Stimulated activated CD4-positive, alpha-beta T cell treated with anti-CD3 and anti-CD28 coated beads, Interleukin-15, amount 100 ng/mL, for 24 hours (primary cell): ENCODE data around the gene ECM2.

ENCODE experiments used
- DNase-seq: peaks from one replicate; pipeline ENCODE4 v3.0.0-alpha.2; 2020

ECM2 gene

DNA sequence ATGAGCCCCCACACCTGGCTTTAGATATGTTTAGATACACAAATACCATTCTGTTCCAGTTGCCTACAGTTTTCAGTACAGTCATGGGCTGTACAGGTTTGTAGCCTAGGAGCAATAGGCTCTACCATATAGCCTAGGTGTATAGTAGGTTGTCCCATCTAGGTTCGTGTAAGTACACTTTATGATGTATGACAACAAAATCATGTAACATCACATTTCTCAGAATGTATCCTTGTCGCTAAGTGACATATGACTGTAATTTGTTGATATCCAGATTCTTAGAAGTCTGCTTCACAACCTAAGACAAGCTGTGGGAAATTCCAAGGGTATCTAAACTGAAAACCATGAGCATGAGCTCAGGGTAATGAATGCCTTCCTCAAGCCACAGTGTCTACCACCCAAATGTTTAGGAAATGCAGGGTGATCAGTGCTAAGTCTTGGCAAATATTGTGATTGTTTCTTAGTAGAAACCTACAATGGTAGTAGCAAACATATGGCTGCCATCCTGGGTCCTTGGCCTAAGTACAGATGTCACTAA is 8.4 kb downstream of the ECM2 start:
- DNase-seq = no peak

DNA sequence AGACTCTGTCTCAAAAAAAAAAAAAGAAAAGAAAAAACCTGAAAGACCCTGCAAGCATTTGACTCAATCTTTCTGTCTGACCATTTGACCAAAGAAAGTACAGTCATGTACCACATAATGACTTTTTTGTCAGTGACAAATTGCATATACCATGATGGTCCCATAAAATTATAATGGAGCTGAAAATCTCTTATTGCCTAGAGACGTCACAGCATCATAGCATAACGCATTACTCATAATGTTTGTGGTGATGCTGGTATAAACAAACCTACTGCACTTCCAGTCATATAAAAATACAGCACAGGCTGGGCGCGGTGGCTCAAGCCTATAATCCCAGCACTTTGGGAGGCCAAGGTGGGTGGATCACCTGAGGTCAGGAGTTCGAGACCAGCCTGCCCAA is 10.5 kb downstream of the ECM2 start:
- no peak for DNase-seq

DNA sequence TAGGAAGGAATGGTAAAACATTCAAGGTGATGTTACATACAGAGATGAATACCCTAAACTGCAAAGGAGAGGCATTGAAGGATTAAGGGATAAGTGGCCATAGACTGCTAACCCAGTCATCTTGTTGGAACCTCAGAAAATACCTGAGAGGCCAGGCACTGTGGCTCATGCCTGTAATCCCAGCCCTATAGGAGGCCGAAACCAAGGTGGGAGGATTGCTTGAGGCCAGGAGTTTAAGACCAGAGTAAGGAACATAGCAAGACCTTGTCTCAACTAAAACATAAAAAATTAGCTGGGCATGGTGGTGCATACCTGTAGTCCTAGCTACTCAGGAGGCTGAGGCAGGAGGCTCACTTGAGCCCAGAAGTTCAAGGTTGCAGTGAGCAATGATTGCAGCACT is 10.9 kb downstream of the ECM2 start:
- no peak for DNase-seq

DNA sequence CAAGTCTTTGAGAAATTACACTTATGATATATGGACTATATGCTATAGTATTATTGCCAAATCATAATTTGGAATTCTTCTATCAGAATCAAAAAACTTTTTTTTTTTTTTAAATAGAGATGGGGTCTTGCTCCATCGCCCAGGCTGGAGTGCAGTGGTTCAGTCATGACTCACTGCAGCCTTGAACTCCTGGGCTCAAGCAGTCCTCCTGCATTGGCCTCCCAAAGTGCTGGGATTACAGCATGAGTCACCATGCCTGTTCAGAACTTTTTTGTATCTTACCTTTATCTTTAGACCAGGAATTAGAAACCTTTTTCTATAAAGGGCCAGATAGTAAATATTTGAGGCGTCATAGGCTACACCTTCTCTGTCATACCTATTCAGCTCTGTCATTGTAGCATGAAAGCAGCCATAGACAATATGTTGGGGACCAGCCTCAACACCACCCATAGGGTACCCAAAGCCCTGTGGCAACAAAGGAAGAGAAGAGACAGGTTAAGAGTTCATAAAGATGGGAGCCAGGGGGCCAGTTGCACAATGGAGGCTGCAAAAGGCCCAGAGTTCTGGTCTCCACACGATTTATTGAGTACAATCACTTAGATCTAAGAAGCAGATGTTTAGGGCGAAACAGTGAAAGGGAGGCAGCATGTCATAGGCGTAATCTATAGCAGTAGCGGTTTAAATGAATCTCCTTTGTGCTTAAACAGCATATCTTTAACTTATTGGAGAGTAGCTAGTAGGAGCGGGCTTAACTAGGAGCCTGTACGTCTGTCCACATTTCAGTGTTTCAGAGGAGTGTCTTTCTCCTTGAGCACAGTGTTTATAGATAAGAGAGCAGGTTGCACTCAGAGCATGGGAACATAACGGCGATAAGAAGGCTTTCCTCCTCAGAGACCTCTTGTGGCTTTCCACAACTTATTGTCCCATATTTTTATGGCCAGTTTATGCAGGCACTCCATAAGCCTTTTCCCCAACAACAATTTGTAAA is 12.5 kb downstream of the ECM2 start:
- DNase-seq = no peak

DNA sequence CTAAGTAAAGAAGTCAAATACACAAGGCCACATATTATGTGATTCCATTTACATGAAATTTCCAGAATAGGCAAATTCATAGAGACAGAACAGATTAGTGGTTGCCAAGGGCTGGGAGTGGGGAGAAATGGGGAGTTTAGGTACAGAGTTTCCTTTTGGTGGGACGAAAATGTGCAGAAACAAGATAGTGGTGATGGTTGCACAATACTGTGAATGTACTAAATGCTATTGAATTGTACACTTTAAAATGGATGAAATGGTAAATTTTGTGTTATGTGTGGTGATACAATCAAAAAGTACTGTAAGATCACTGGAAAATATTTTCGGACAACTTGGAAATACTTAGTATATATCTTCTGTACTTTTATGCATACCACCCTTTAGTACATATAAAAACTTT is 15.0 kb downstream of the ECM2 start:
- DNase-seq = no peak

DNA sequence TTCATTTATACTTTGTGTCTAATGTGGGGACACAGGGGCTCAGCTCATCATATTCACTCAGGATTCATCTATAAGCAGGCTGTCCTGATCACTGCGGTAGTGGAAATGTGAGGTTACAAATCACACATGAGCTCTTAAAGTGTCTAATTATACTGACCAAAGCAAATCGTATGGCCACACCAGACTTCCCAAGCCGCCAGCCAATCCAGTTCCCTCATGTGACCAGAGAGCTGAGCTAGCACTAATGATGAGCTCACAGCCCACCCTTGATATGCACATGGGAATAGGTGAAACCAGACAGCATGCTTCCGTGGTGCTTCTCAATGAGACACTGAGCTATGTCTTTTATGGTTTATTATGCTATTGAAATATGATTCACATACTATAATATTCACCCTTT is 17.6 kb downstream of the ECM2 start:
- no peak for DNase-seq

DNA sequence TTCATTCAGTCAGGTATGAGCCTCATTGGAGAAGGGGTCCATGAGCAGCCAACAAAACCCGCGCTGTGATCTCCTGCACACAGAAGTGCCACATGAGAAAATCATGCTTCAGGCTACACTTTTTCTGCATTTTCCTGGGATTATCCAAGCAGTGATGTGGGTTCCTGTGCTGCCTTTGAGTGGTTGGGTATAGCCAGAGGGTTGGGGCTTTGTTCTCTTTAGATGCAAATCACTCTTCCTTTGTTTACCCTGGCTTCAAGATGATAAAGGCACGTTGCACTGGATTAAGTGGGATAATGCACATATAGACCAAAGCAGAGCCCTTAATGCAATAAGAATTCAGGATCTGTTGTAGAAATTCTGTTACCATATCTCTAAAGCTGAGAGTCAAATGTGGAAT is 18.7 kb downstream of the ECM2 start:
- DNase-seq = no peak

DNA sequence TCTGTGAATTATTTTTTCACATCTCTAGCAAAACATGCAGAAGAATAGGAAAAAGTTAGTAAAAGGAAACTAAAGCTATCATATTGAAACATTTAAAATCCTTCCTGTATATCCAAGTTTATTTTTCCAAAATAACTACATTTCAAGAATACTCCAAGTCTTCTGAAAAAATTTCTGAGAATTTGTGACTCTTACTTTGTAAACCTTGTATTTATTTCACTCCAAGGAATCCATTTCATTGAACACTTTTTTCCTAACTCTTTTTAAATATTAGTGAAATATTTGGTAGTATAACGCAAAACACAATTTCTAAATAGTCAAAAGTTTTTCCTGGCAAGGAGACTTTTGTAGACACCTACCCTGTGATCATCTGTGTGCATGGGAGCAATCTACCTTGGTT is 19.3 kb downstream of the ECM2 start:
- no peak for DNase-seq

DNA sequence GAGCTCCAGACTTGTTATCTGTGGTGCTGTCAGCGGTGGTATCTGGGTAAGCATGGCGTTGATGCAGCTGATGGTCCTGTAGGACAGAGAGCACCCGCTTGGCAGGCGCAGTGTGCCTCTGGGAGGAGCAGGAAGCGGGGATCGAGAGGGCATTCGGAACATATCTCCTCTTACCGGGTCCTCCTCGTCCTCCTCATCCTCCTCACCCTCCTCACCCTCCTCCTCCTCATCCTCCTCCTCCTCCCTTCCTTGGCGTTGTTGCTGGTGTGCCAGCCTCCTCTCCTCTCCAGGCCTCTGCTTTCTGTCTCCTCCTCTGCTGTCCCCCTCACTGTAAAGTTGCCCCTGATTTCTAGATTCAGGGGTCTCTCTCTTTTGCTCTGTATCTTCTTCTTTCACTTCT is 21.2 kb downstream of the ECM2 start:
- DNase-seq = no peak

DNA sequence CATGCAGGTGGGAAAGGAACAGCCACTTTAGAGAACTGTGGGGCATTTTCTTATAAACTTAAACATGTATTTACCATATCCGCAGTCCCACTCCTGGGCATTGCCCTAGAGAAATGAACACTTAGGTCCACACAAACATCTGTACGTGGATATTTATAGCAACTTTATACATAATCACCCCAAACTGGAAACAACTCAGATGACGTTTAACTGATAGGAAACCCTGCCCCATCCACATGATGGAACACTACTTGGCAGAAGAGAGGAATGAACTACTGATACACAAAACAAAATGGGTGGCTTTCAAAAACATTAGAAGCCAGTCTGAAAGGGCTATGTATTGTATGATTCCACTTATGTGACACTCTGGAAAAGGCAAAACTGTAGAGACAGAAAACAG is 22.4 kb downstream of the ECM2 start:
- no peak for DNase-seq

DNA sequence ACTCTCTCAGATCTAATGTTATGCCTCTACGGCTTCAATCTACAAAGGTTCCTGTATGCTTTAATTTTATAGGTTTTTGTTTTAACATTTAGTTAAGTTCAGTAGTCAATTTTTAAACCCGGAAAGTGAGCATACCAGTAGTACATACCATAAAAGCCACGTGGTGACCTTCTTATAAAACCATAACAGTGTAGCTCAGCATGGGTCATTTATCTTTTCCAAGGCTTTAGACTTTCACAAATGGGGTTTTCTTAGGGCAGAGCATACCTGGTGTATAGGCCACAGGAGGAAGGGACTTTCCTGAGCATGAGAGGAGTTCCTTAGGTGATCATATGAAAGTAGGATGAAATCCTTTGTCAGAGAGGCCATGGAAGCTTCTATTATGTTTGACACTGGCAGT is 23.2 kb downstream of the ECM2 start:
- no peak for DNase-seq

DNA sequence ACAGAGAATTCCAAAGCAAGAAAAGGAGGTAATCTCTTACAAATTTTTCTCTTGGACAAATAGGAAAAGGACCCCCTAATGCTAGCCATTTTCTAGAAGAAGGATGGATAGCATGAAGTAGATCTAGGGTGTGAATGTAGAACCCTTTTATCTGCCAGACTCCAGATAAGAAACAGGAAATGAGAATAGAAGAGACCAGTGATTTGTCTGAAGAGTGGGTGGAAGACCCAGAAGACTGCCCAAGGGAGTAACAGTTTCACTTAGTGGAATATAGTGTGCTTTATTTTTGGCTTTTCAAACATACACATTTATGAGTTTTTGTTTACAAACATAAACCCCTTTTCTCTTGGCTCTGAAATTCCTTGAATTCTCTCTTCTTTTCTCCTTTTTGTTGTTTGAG is 25.0 kb downstream of the ECM2 start:
- DNase-seq = no peak

DNA sequence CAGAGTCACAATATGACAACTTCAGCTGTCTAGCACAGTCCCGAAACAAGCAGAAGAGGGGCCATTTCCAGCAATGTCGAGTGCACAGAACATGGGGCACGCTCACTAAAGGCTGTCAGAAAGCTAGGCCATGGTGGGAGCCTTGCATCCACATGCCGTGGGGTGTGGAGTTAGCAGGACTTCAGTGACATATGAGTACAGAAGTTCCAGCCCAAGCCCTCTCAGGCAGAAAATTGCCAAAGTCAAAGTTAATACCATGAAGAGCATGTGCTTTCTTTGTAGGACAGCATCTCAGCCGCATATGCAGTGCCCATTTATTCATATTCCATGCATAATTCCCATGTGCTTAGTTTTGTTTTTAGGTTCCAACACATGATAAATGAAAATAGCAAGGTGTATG is 26.7 kb downstream of the ECM2 start:
- no peak for DNase-seq

DNA sequence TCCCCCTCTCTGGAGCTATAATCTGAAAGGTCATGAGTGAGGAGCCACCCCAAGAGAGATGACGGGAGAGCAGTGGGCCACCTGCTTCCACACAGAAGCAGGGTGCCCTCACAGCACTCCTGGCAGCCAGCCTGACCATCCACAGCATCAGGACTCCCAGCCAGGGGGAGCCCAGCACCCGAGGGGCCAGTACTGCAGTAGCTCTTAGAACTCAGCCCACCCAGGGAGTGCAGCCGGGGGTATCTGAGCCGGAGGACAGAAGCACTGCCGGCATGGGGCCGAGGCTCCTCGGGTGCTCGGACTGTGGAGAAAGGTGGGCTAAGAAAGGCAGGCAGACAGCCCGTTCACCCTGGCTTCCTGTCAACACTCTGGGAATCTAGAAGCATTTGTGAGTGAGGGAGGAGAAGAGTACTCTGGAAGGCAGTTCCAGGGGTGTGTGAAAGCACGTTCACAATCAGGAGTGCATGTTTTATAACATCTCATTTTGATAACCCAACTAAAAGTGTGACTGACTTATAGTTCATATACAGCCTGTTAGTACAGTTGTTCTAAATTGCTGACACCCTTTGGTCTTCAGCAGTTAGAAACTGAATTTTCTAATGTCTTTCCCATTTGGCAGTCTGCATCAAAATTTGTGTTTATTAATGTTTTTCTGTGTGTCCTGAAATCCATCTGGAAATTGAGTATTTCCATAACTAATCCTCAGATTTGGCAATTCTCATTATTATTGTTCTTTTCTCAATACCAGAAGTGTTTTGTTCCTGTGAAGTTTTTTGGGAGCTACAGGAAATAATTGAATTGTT is 27.6 kb downstream of the ECM2 start:
- no peak for DNase-seq

DNA sequence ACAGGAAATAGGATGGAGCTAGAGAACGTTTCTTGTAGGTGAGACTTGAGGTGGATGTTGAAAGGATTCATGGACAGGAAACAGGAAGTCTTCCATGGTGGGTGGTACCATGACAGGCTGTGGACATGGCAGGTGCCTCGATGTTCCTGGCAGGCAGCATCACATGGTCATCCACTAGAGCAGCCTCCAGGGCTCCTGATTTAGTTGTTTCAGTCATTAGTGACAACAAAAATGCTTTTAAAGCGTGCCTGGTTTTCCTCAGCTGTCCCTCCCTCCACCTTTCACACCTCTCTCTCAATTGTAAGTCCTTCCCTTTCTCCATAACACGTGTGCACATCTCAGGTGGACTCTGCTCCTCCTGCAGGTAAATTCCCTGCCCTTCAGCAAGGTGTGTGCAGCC is 28.3 kb downstream of the ECM2 start:
- no peak for DNase-seq

DNA sequence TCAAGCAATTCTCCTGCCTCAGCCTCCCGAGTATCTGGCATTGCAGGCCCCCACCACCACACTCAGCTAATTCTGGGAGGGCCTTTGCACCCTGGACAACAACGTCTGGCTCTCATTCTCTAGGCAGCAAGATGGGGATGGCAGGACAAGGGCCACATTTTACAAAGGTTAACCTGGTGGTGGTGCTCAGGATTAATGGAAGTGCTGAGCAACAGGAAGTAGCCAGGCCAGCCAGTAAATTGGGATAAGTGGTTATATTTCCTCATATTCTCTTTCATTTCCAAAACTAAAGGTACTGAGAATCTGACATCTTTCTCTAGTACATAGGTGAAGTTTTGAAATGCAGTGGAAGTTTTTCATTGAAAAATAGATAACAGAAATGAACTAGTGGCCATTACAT is 28.8 kb downstream of the ECM2 start:
- DNase-seq = no peak

DNA sequence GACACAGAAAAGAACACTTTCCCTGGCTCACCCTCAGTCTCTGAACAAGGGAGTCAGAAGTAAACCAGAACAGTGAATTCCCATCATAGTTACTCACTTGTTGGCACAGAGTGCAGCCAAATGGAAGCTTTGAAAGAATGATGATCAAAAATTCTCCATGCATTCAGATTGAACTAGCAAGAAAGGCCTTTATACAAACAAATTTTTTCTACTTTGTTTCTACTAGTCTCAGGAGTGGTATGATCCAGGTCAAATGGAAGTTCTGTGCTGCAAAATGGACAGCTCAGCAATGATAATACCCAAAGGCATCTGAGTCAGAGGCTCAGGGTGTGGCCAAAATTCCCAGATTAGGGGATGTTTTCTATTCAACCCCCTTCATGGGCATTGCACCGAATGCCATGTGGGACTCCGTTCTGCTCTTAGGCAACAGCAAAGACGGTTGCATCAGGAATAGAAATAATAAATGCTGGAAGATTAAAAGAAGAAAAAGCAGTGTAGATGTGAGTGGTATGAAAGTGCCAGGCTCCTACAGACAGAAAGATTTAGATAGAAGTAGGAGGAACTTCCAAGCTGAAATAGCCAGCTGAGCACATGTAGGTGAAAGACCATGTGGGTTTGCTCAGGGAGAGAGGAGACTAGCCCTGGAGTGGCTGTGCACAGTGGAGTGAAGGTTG is 29.5 kb downstream of the ECM2 start:
- DNase-seq = no peak

DNA sequence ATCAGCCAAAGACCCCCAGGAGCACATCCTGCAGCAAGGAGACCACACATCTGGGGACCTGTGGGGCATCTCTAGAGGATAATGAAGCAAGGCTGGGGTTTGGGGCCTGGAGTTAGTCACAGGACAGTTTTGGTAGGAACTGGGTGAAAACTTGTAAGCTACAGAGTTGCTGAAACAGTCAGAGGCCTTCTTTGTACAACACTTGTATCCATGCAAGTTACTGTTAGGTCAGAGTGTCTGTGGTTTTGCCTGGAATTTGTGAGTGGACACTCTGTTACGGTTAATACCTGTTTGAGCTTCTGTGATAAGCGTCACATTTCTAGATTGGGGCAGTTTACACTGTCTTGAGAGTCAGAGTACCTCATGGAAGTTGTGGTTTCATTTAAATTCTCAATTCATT is 30.9 kb downstream of the ECM2 start:
- no peak for DNase-seq

DNA sequence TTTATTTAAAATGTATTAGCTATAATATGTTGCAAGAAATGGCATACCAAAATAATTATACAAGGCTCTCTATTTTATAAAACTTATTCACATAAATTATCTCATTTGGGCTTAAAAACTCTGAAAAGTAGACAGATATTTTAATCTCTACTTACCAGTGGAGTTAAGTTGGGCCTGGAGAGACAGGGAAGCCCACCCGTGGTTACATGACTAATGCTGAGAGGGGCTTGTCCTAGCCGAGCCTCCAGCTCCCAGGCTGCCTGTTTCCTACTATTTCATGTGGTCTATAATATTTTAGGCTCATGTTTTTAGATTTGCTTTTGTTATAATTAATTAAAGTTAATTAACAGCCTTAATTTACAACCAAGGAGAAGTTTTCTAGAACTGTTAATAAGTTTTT is 32.6 kb downstream of the ECM2 start:
- no peak for DNase-seq

DNA sequence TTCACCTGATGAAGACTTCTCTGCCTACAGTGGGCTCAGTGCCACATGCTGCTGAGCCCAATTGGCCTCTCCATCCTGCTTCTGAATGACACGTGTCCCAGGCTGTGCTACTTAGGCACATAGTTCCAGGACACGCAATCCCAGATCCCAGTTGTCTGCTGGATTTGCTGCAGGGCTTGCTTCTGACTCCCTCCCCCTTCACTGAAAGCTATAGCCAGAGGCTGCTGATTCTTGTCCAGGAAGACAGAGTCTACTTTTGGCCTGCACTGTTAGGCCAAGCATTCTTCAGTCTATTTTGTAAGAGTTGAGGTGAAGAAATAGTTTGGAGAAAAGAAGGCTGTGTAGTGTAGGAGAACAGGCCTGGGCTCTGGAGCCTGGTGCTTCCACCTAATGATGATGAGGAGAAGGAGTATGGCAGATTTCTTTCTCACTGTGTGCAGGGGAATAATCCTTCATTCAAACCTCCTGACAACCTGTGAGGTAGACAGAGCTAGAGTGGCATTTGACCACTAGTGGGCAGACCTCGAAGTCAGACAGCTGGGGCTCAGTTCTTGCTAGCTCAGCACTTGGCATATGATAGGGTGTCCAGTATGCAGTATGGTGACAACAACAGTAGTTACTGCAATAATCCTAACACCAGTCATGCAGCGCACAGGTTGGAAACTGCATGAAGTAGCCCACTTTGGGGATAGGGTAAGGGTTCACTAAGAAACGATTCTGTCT is 34.0 kb downstream of the ECM2 start:
- peak; percentile 21 for DNase-seq

DNA sequence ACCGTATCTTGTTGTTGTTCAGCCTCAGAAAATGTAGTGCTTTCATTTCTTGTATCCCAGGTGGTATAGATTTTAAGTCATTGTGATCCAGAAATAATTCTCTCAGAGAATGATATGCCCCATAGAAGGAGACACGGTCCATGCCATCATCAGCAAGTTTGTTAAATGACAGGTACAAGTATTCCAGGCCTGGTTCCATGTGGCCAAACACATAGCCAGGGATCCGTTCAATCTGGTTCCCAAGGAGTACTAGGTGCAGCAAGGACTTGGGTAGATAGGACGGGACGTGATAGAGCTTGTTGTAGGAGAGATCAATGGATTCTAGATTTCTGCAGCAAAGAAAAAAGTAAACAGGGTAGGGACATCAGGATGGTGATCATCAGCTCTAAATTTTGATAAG is 35.1 kb downstream of the ECM2 start:
- no peak for DNase-seq

DNA sequence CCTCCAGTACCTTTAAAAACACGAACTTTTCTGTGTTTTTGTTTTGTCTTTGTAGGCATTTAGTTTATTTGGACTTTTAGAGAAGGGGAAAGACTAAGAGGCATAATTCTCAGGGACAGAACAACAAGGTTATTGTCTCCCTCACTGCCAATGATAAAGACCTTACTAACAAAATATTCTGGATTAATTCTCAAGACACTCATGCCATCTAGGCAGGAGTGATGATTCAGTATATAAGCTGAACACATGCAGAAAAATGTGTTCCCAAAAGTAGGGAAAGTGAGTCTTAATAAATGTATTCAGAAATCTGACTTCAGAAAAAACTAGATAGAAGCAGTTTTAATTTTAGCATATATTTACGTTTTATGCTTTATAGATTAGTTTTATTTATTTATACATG is 36.1 kb downstream of the ECM2 start:
- DNase-seq = no peak
